ENCODE measurements around the gene PITPNM3.

DNA sequence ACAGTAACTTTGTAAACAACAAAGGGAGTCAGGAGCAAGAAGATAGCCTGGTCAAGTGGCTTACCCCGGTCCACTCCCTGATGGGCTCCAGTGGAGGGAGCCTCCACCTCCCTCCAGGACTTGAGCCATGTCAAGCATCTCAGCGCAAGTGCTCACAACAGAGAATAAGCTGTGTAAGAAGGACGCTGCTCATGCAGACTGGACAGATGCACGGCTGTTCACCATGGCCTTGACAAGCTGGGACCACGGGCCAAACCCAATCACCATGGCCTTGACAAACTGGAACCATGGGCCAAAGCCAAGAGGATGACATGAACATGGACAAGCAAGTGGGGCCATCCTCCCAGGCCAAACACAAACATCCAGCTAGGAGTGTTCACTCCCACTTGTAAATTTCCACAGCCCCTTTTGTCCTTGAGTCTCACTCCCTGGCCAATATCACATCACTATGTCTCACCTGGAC is 3.4 kb upstream of the PITPNM3 start:
- TF ChIP-seq, protein P1, sequence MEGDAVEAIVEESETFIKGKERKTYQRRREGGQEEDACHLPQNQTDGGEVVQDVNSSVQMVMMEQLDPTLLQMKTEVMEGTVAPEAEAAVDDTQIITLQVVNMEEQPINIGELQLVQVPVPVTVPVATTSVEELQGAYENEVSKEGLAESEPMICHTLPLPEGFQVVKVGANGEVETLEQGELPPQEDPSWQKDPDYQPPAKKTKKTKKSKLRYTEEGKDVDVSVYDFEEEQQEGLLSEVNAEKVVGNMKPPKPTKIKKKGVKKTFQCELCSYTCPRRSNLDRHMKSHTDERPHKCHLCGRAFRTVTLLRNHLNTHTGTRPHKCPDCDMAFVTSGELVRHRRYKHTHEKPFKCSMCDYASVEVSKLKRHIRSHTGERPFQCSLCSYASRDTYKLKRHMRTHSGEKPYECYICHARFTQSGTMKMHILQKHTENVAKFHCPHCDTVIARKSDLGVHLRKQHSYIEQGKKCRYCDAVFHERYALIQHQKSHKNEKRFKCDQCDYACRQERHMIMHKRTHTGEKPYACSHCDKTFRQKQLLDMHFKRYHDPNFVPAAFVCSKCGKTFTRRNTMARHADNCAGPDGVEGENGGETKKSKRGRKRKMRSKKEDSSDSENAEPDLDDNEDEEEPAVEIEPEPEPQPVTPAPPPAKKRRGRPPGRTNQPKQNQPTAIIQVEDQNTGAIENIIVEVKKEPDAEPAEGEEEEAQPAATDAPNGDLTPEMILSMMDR (IDR thresholded peaks at IDR 0.05), result no peak
- TF ChIP-seq POLR2A (IDR thresholded peaks at IDR 0.05), result no peak
